GM12878 (cell line): ENCODE measurements around the gene KCNQ1. TPM values are rescaled to one million over a fixed set of nuclear protein-coding genes. Genes with fewer than 3 reads are reported as not detected.
A peak's percentile ranks its signal among the peaks of the same experiment; 100 is the strongest.

Source experiments
- ATAC-seq: fragments of 200-7000 bp; cut with Tn5 transposase; 3 replicates; pipeline ENCODE4 v1.9.1; 2020; ENCODE audit warnings: mild to moderate bottlenecking, moderate library complexity
- BruUV-seq: library from RNA; stranded (reverse); fragments of 400-500 nt; replicated peaks from 2 replicates; lab custom pipeline; 2021; lab: Mats Ljungman, UMichigan
- CTCF ChIA-PET: fragments of 300-600 bp; sonication (Branson Sonifier 250); formaldehyde crosslinking; extraction: SDS; loops from one replicate; lab custom pipeline; 2021; ENCODE audit warnings: inconsistent platforms; lab: Yijun Ruan, JAX
- POLR2A ChIA-PET: fragments of 350-600 bp; formaldehyde crosslinking; extraction: SDS; loops from one replicate; lab custom pipeline; 2021; ENCODE audit warnings: inconsistent platforms; lab: Charles Lee
- RAD21 ChIA-PET: fragments of 300-600 bp; sonication (Branson Sonifier 250); formaldehyde crosslinking; loops from one replicate; lab custom pipeline; 2023; ENCODE audit warnings: antibody characterized with exemption; ENCODE audit not compliant: unreplicated experiment; lab: Charles Lee
- SMC1A ChIA-PET: fragments of 300-600 bp; sonication (Branson Sonifier 250); formaldehyde crosslinking; loops from one replicate; lab custom pipeline; 2023; ENCODE audit not compliant: unreplicated experiment, uncharacterized antibody; lab: Charles Lee
- DNase-seq: peaks from one replicate; pipeline ENCODE4 v3.0.0-alpha.2; 2011; ENCODE audit warnings: low read depth, low spot score
- FAIRE-seq: peaks from 3 replicates; lab custom pipeline; 2011; peaks lifted over from hg19 to GRCh38; lab: Jason Lieb, UNC
- H2AFZ ChIP-seq: 2 replicates; pipeline ENCODE4 v1.6.0; 2011; ENCODE audit warnings: low read depth, low read length, control low read depth; ENCODE audit not compliant: control insufficient read depth
- H3K27ac ChIP-seq: 2 replicates; pipeline ENCODE4 v1.5.1; 2011; ENCODE audit warnings: control low read depth; ENCODE audit not compliant: control insufficient read depth, insufficient read depth
- H3K27me3 ChIP-seq, 2 experiments: replicated peaks in 1 of 2; 2 replicates each; pipeline versions ENCODE4 v1.6.0 to v1.6.1; 2011; ENCODE audit warnings: low read length in 1 of 2; ENCODE audit not compliant: control insufficient read depth in 2 of 2, insufficient read depth in 2 of 2
- H3K36me3 ChIP-seq, 2 experiments: 2 replicates each; pipeline ENCODE4 v1.5.1; 2011; ENCODE audit warnings: low read length in 1 of 2; ENCODE audit not compliant: control insufficient read depth in 2 of 2, insufficient read depth in 2 of 2
- H3K4me1 ChIP-seq: 2 replicates; pipeline ENCODE4 v1.6.1; 2011; ENCODE audit warnings: mild to moderate bottlenecking, low read length, moderate library complexity, mixed read lengths; ENCODE audit not compliant: control insufficient read depth, insufficient read depth
- H3K4me2 ChIP-seq: 2 replicates; pipeline ENCODE4 v1.6.0; 2011; ENCODE audit warnings: control low read depth; ENCODE audit not compliant: control insufficient read depth, insufficient read depth
- H3K4me3 ChIP-seq: fragments of 200-600 bp; sonication (generic); 2 replicates; pipeline ENCODE4 v1.5.1; 2016
- H3K79me2 ChIP-seq: 2 replicates; pipeline ENCODE4 v1.6.0; 2011; ENCODE audit warnings: low read length; ENCODE audit not compliant: control insufficient read depth, insufficient read depth
- H3K9ac ChIP-seq: 2 replicates; pipeline ENCODE4 v1.8.0; 2011; ENCODE audit warnings: low read length, control low read depth, mixed read lengths; ENCODE audit not compliant: control insufficient read depth, insufficient read depth
- H3K9me3 ChIP-seq: replicated peaks from 3 replicates; pipeline ENCODE4 v1.5.1; 2011; ENCODE audit warnings: mild to moderate bottlenecking, low read length; ENCODE audit not compliant: control insufficient read depth, insufficient read depth
- H4K20me1 ChIP-seq: 2 replicates; pipeline ENCODE4 v1.6.0; 2011; ENCODE audit not compliant: control insufficient read depth, insufficient read depth
- EED ChIP-seq: sonication (generic); IDR thresholded peaks from 2 replicates; pipeline ENCODE4 v1.6.1; 2016; ENCODE audit warnings: antibody characterized with exemption, low read depth
- HDGF ChIP-seq: fragments of 450-650 bp; IDR thresholded peaks from 2 replicates; pipeline ENCODE4 v1.6.1; 2016; ENCODE audit warnings: antibody characterized with exemption
- RCOR1 ChIP-seq: conservative IDR thresholded peaks from 2 replicates; pipeline ENCODE4 v1.6.1; 2012; ENCODE audit warnings: low read depth, low read length, improper control_type of control experiment
- ZBED1 ChIP-seq: IDR thresholded peaks from 2 replicates; pipeline ENCODE4 v1.6.1; 2016; ENCODE audit warnings: borderline replicate concordance
- WGBS: methylation state at CpG from one replicate; pipeline ENCODE4 v1.1.6; 2016; ENCODE audit warnings: low lambda C conversion rate; ENCODE audit not compliant: insufficient replicate concordance, insufficient coverage; ENCODE audit errors: missing lambda C conversion rate; 5-methylcytosine and 5-hydroxymethylcytosine counted together
- in situ Hi-C: fragments of 300-500 bp; cut with MboI; formaldehyde crosslinking; loops from 9 replicates; pipeline ENCODE4 v1.14.3; 2018; ENCODE audit warnings: mixed read lengths
- intact Hi-C: fragments of 100-400 bp; cut with micrococcal nuclease; formaldehyde crosslinking; loops from one replicate; pipeline ENCODE4 v1.14.2; 2022; ENCODE audit not compliant: unreplicated experiment
- polyA plus RNA-seq, 11 experiments: library from polyadenylated mRNA; depleted of rRNA in 4 of 11; unstranded in 6 of 11; stranded (reverse) in 5 of 11; fragments of >200 nt; fragmentation: Nextera tagmentation in 4 of 11; fragmentation: Illumina TruSeq in 1 of 11; extraction: Ambion mirVana in 4 of 11; extraction: Trizol in 1 of 11; gene quantifications; 1 replicate in 1 of 11; 2 replicates in 10 of 11; pipeline versions ENCODE4 v1.2.1 to v1.2.3, GENCODE V29; 2011 to 2016; ENCODE audit warnings: inconsistent platforms in 2 of 11, missing spikeins in 2 of 11, low read depth in 1 of 11
- total RNA-seq, 4 experiments: library from RNA; depleted of rRNA in 3 of 4; stranded (reverse); fragments of >200 nt in 3 of 4; fragmentation: Illumina TruSeq in 1 of 4; extraction: Trizol in 1 of 4; gene quantifications; 2 replicates each; pipeline versions ENCODE4 v1.2.1 to v1.2.3, GENCODE V29; 2013 to 2021
- TF ChIP-seq, protein P1 (sequence below), 3 experiments: IDR thresholded peaks in 2 of 3; conservative IDR thresholded peaks in 1 of 3; 2 replicates each; pipeline ENCODE4 v1.5.1; 2011; ENCODE audit warnings: low read depth in 3 of 3, low read length in 3 of 3, mild to moderate bottlenecking in 3 of 3, control low read depth in 2 of 3, moderate library complexity in 2 of 3, inconsistent platforms in 1 of 3, mixed read lengths in 1 of 3; ENCODE audit not compliant: control insufficient read depth in 2 of 3, insufficient read depth in 1 of 3; ENCODE audit errors: extremely low read depth in 1 of 3

KCNQ1 gene
- total and polyA plus RNA-seq, 10 of the 15 experiments (the other 5 are each of a cell fraction or from before 2014, with no cell fraction given), result 0.03 to 0.15 (median 0.12) TPM; not detected in 7

- RAD21 ChIA-PET, result interaction anchor here (1.3 to 3.1 kb wide), 2 partner anchors 14 to 19 kb away, joined by 6 to 15 read pairs; no protein-coding TSS in a partner anchor
- in situ Hi-C loops, result no loop called here
- BruUV-seq, result no TSS peak
These were observed 43.3 kb upstream of the KCNQ1 start for GRCh38 chr11:2401436-2401984.

More at GRCh38 chr11:2401436-2401984, 43.3 kb upstream of the KCNQ1 start:
- ATAC-seq (no peak), DNase-seq (no peak), FAIRE-seq (no peak)
- Histone ChIP-seq H3K9me3 (no peaks in the 10 kb centered on the region), H3K9ac (peak overlapping the region; percentile 81), H3K27me3 (no peaks in the 10 kb centered on the region), H2AFZ (no peak overlapping the region), H3K27ac (peak overlapping the region; percentile 28), H3K79me2 (peaks cover 24% of the 10 kb centered on the region), H3K4me2 (peak overlapping the region; percentile 93), H3K4me1 (peaks cover 10% of the 10 kb centered on the region), H4K20me1 (no peaks in the 10 kb centered on the region), H3K36me3 (peaks cover 5 to 8% of the 10 kb centered on the region in 2 experiments; a peak in 3 of 4 replicates), H3K4me3 (peak overlapping the region; percentile 92)
- intact Hi-C loops, result loop anchor here (5.0 kb wide), 1 partner anchor 549 kb away; the partner anchor contains the start of gene LSP1
- CTCF ChIA-PET, result interaction anchor here (1.8 to 5.1 kb wide), 2 partner anchors 97 to 130 kb away, joined by 7 to 37 read pairs; no protein-coding TSS in a partner anchor
- TF ChIP-seq ZBED1, result no peak
- no peak for TF ChIP-seq EED
- no peak for TF ChIP-seq HDGF
- TF ChIP-seq RCOR1, result no peak
- TF ChIP-seq, protein P1, sequence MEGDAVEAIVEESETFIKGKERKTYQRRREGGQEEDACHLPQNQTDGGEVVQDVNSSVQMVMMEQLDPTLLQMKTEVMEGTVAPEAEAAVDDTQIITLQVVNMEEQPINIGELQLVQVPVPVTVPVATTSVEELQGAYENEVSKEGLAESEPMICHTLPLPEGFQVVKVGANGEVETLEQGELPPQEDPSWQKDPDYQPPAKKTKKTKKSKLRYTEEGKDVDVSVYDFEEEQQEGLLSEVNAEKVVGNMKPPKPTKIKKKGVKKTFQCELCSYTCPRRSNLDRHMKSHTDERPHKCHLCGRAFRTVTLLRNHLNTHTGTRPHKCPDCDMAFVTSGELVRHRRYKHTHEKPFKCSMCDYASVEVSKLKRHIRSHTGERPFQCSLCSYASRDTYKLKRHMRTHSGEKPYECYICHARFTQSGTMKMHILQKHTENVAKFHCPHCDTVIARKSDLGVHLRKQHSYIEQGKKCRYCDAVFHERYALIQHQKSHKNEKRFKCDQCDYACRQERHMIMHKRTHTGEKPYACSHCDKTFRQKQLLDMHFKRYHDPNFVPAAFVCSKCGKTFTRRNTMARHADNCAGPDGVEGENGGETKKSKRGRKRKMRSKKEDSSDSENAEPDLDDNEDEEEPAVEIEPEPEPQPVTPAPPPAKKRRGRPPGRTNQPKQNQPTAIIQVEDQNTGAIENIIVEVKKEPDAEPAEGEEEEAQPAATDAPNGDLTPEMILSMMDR (IDR thresholded peaks at IDR 0.05 in 2 of 3, conservative IDR thresholded peaks at IDR 0.05 in 1 of 3; ENCODE audit: control insufficient read depth in 2 of 3, extremely low read depth in 1 of 3, insufficient read depth in 1 of 3, low read depth in 3 of 3, low read length in 3 of 3), result 0 out of 6 replicates have a peak, but pooled peaks of 1 of the 3 experiments have one; percentile 8
- POLR2A ChIA-PET, result interaction anchor here (0.6 to 3.4 kb wide), 4 partner anchors 14 to 1479 kb away, joined by 4 to 33 read pairs (median 8); partner anchors contain the start of gene CD81
- WGBS, result 45% methylated on average over 12 of the region's 12 CpGs
- SMC1A ChIA-PET, result interaction anchor here (0.6 to 2.1 kb wide), 2 partner anchors 14 to 97 kb away, joined by 3 to 12 read pairs; no protein-coding TSS in a partner anchor
